Measurements from ENCODE around the gene NEK6.
A peak's percentile ranks its signal among the peaks of the same experiment; 100 is the strongest.

The NEK6 gene

GRCh38 chr9:124282442-124283227 is 24.9 kb downstream of the NEK6 start:
- Histone ChIP-seq H3K4me3 (peak overlapping the region; percentile 53), H4K20me1 (peaks cover 100% of the 10 kb centered on the region), H3K4me2 (peak overlapping the region; percentile 98), H3K9me3 (no peaks in the 10 kb centered on the region), H3K36me3 (peaks cover 31% of the 10 kb centered on the region), H3K27ac (peak overlapping the region; percentile 78), H3K4me1 (peaks cover 100% of the 10 kb centered on the region), H3K9ac (peak overlapping the region; percentile 64), H3K27me3 (no peaks in the 10 kb centered on the region)
- TF ChIP-seq Cebpa-rat (IDR thresholded peaks at IDR 0.05) = no peak

- Histone ChIP-seq H3K4me2 (peak overlapping the region; percentile 98), H4K20me1 (peaks cover 100% of the 10 kb centered on the region), H3K27ac (peak overlapping the region; percentile 78), H3K27me3 (no peaks in the 10 kb centered on the region), H3K4me3 (peak overlapping the region; percentile 53; the same call in 1 of the 2 replicates), H3K9me3 (no peaks in the 10 kb centered on the region), H3K4me1 (peaks cover 100% of the 10 kb centered on the region), H3K9ac (peak overlapping the region; percentile 64), H3K36me3 (peaks cover 24% of the 10 kb centered on the region)
- TF ChIP-seq Cebpa-rat (IDR thresholded peaks at IDR 0.05) = no peak
Measured at GRCh38 chr9:124283228-124283814, 25.6 kb downstream of the NEK6 start.

GRCh38 chr9:124284237-124284831 is 26.6 kb downstream of the NEK6 start:
- H3K4me3 ChIP-seq = no peak overlapping the region
- peak overlapping the region; percentile 81 for H3K27ac ChIP-seq

GRCh38 chr9:124284940-124285441 is 27.2 kb downstream of the NEK6 start:
- Histone ChIP-seq H3K9ac (peak overlapping the region; percentile 59), H4K20me1 (peaks cover 99% of the 10 kb centered on the region), H3K4me1 (peaks cover 100% of the 10 kb centered on the region), H3K27me3 (no peaks in the 10 kb centered on the region), H3K27ac (peak overlapping the region; percentile 81), H3K4me3 (no peak overlapping the region), H3K9me3 (no peaks in the 10 kb centered on the region), H3K4me2 (peak overlapping the region; percentile 98), H3K36me3 (peaks cover 14% of the 10 kb centered on the region)
- no peak for TF ChIP-seq Cebpa-rat (IDR thresholded peaks at IDR 0.05)

More at GRCh38 chr9:124284237-124284831, 26.6 kb downstream of the NEK6 start:
- Histone ChIP-seq H3K36me3 (peaks cover 19% of the 10 kb centered on the region), H4K20me1 (peaks cover 99% of the 10 kb centered on the region), H3K4me2 (peak overlapping the region; percentile 98), H3K9me3 (no peaks in the 10 kb centered on the region), H3K27me3 (no peaks in the 10 kb centered on the region), H3K4me1 (peaks cover 100% of the 10 kb centered on the region), H3K9ac (peak overlapping the region; percentile 59; the same call in 1 of the 2 replicates)
- TF ChIP-seq Cebpa-rat (IDR thresholded peaks at IDR 0.05) = no peak

- H3K4me2 ChIP-seq = peak overlapping the region; percentile 98
- peak overlapping the region; percentile 81 for H3K27ac ChIP-seq
- peaks cover 99% of the 10 kb centered on the region for H4K20me1 ChIP-seq
- peak overlapping the region; percentile 59 for H3K9ac ChIP-seq
- H3K36me3 ChIP-seq = peaks cover 9% of the 10 kb centered on the region
- H3K27me3 ChIP-seq = no peaks in the 10 kb centered on the region
- peak overlapping the region; percentile 21; the same call in 1 of the 2 replicates for H3K4me3 ChIP-seq
- TF ChIP-seq Cebpa-rat (IDR thresholded peaks at IDR 0.05) = no peak
- H3K4me1 ChIP-seq = peaks cover 100% of the 10 kb centered on the region
- H3K9me3 ChIP-seq = no peaks in the 10 kb centered on the region
Measured at GRCh38 chr9:124285490-124285889, 27.7 kb downstream of the NEK6 start.

GRCh38 chr9:124285903-124286291 is 28.1 kb downstream of the NEK6 start:
- peaks cover 6% of the 10 kb centered on the region for H3K36me3 ChIP-seq
- peaks cover 100% of the 10 kb centered on the region for H3K4me1 ChIP-seq
- peak overlapping the region; percentile 98 for H3K4me2 ChIP-seq
- TF ChIP-seq Cebpa-rat (IDR thresholded peaks at IDR 0.05) = no peak
- no peaks in the 10 kb centered on the region for H3K27me3 ChIP-seq
- H3K9me3 ChIP-seq = no peaks in the 10 kb centered on the region
- H4K20me1 ChIP-seq = peaks cover 99% of the 10 kb centered on the region
- H3K27ac ChIP-seq = peak overlapping the region; percentile 81
- peak overlapping the region; percentile 59 for H3K9ac ChIP-seq
- H3K4me3 ChIP-seq = peak overlapping the region; percentile 27

- H3K9ac ChIP-seq = peak overlapping the region; percentile 59
- TF ChIP-seq Cebpa-rat (IDR thresholded peaks at IDR 0.05) = no peak
- no peaks in the 10 kb centered on the region for H3K27me3 ChIP-seq
- peak overlapping the region; percentile 81 for H3K27ac ChIP-seq
- peak overlapping the region; percentile 27; the same call in 1 of the 2 replicates for H3K4me3 ChIP-seq
- H3K4me2 ChIP-seq = peak overlapping the region; percentile 98
- H4K20me1 ChIP-seq = peaks cover 99% of the 10 kb centered on the region
- no peaks in the 10 kb centered on the region for H3K9me3 ChIP-seq
- peaks cover 100% of the 10 kb centered on the region for H3K4me1 ChIP-seq
- peaks cover 6% of the 10 kb centered on the region for H3K36me3 ChIP-seq
Measured at GRCh38 chr9:124286292-124286931, 28.7 kb downstream of the NEK6 start.

- Histone ChIP-seq H3K9ac (peak overlapping the region; percentile 64), H4K20me1 (peaks cover 99% of the 10 kb centered on the region), H3K36me3 (peaks cover 6% of the 10 kb centered on the region), H3K4me3 (peak overlapping the region; percentile 56), H3K4me2 (peak overlapping the region; percentile 98), H3K4me1 (peaks cover 100% of the 10 kb centered on the region), H3K27me3 (no peaks in the 10 kb centered on the region), H3K27ac (peak overlapping the region; percentile 80), H3K9me3 (no peaks in the 10 kb centered on the region)
- TF ChIP-seq Cebpa-rat (IDR thresholded peaks at IDR 0.05) = no peak
Measured at GRCh38 chr9:124290053-124290591, 32.4 kb downstream of the NEK6 start.
